ENCODE data around the gene GRIFIN.

Gene GRIFIN

GRCh38 chr7:2440608-2441245 lies 35.5 kb downstream of the GRIFIN start:
- Mint-ChIP-seq H3K36me3 (ENCODE audit: low read depth) (peaks cover 30% of the 10 kb centered on the region), H3K4me3 (peak overlapping the region; percentile 24), H3K4me1 (peaks cover 59% of the 10 kb centered on the region), H3K27me3 (ENCODE audit: low read depth, poor library complexity) (peaks cover 4% of the 10 kb centered on the region), H3K9me3 (no peaks in the 10 kb centered on the region), H3K27ac (peak overlapping the region; percentile 98)
- peak; percentile 54 for DNase-seq
- TF ChIP-seq CTCF (IDR thresholded peaks at IDR 0.05), result no peak

- no peaks in the 10 kb centered on the region for H3K9me3 Mint-ChIP-seq
- peaks cover 52% of the 10 kb centered on the region for H3K4me1 Mint-ChIP-seq
- peaks cover 4% of the 10 kb centered on the region for H3K27me3 Mint-ChIP-seq (ENCODE audit: low read depth, poor library complexity)
- no peak for TF ChIP-seq CTCF (IDR thresholded peaks at IDR 0.05)
- no peak overlapping the region for H3K27ac Mint-ChIP-seq
- H3K4me3 Mint-ChIP-seq, result no peak overlapping the region
- H3K36me3 Mint-ChIP-seq (ENCODE audit: low read depth), result peaks cover 38% of the 10 kb centered on the region
- DNase-seq, result no peak
These were observed 37.4 kb downstream of the GRIFIN start for GRCh38 chr7:2438775-2439174.

- Mint-ChIP-seq H3K4me3 (no peak overlapping the region), H3K27me3 (ENCODE audit: low read depth, poor library complexity) (peaks cover 4% of the 10 kb centered on the region), H3K4me1 (peaks cover 52% of the 10 kb centered on the region), H3K27ac (no peak overlapping the region), H3K9me3 (no peaks in the 10 kb centered on the region), H3K36me3 (ENCODE audit: low read depth) (peaks cover 43% of the 10 kb centered on the region)
- no peak for DNase-seq
- no peak for TF ChIP-seq CTCF (IDR thresholded peaks at IDR 0.05)
These were observed 38.0 kb downstream of the GRIFIN start for GRCh38 chr7:2438186-2438585.

DNA sequence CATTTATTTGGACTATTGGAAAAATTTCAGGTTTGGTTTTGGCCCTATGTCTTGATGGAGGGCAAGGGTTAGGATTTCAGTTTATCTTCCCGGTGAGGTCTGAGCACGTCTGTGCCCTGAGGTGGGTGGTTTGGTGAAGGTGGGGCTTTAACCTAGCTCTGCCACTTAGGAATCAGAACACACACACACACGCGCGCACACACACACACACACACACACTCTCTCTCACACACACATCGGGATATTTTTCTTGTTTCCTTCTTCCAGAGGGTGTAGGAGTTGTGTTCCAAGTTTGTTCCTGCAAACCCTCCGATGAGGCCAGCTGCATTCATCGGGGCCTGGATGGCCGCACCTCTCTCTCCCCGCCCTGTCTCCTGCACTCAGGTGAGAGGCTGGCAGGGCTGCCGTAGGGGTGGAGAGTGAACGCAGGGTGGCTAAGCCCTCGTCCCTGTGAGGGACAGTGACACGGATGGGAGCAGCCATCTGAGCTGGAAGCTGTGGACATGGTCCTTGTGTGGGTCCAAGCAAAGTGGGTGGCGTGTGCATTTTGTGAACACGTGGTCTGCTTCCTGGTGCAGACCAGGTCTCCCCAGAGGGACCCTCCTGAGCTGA lies 38.6 kb downstream of the GRIFIN start:
- Mint-ChIP-seq H3K9me3 (no peaks in the 10 kb centered on the region), H3K36me3 (ENCODE audit: low read depth) (peaks cover 45% of the 10 kb centered on the region)

DNA sequence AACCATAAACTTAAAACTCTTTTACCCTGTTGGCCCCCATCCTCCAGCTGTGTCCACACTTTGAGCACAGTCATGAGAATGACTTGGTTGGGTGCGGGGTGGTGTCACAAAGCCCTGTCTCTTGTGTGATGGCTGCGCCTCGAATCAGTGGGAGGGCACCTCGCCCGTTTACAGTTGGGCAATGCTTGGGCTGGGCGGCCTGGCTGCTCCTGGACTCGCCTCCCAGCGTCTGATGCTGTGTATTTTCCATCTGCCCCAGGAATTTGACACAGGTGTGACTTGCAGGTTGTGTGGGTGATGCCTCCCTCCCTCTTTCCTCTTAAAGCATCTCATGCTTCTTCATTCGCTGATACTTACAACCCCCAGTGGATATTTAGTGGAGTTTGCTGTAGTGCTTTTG lies 39.1 kb downstream of the GRIFIN start:
- DNase-seq, result no peak

More for the DNA sequence above, 38.6 kb downstream of the GRIFIN start:
- H3K27me3 Mint-ChIP-seq (ENCODE audit: low read depth, poor library complexity), result peaks cover 4% of the 10 kb centered on the region
- DNase-seq, result no peak
- TF ChIP-seq CTCF (IDR thresholded peaks at IDR 0.05), result no peak
- H3K27ac Mint-ChIP-seq, result no peak overlapping the region
- H3K4me1 Mint-ChIP-seq, result peaks cover 52% of the 10 kb centered on the region
- H3K4me3 Mint-ChIP-seq, result no peak overlapping the region

More for the DNA sequence above, 39.1 kb downstream of the GRIFIN start:
- Mint-ChIP-seq H3K27me3 (ENCODE audit: low read depth, poor library complexity) (peaks cover 4% of the 10 kb centered on the region), H3K4me3 (no peak overlapping the region), H3K9me3 (no peaks in the 10 kb centered on the region), H3K27ac (no peak overlapping the region), H3K36me3 (ENCODE audit: low read depth) (peaks cover 47% of the 10 kb centered on the region), H3K4me1 (peaks cover 51% of the 10 kb centered on the region)
- TF ChIP-seq CTCF (IDR thresholded peaks at IDR 0.05), result no peak
